Activated CD8-positive, alpha-beta memory T cell treated with anti-CD3 and anti-CD28 coated beads for 36 hours (primary cell): ENCODE measurements around the gene KRTAP4-9. TPM values are rescaled to one million over a fixed set of nuclear protein-coding genes. Genes with fewer than 3 reads are reported as not detected.
"Not testable (repeated sequence)": the region's sequence is repeated elsewhere in the genome, so short reads cannot be mapped to it uniquely, and the experiment has no call there.

Experiments used
- CTCF ChIA-PET: fragments of 350-600 bp; sonication (Branson Sonifier 250); formaldehyde crosslinking; loops from one replicate; lab custom pipeline; 2021; ENCODE audit warnings: antibody characterized with exemption; lab: Charles Lee
- POLR2A ChIA-PET: fragments of 350-600 bp; sonication (Branson Sonifier 250); formaldehyde crosslinking; loops from one replicate; lab custom pipeline; 2021; ENCODE audit warnings: antibody characterized with exemption; lab: Charles Lee
- total RNA-seq, 2 experiments: library from RNA; stranded (reverse); gene quantifications; one replicate each; pipeline ENCODE4 v1.2.3, GENCODE V29; 2021

The KRTAP4-9 gene
- total RNA-seq: not detected

- CTCF ChIA-PET, POLR2A ChIA-PET: not testable (repeated sequence)
Observed at GRCh38 chr17:41105347-41105746, at the start of gene KRTAP4-9. Gene KRTAP4-9, plus strand, starts transcription at chr17:41105389. Its CDS starts 0 bp downstream, at chr17:41105389.

- CTCF ChIA-PET: no interaction called here
- POLR2A ChIA-PET: no interaction called here
Observed at GRCh38 chr17:41057547-41057946, 47.6 kb upstream of the KRTAP4-9 start.

GRCh38 chr17:41058741-41059140 is 46.4 kb upstream of the KRTAP4-9 start:
- ChIA-PET CTCF (no interaction called here), POLR2A (no interaction called here)

GRCh38 chr17:41059276-41060051 is 45.7 kb upstream of the KRTAP4-9 start:
- POLR2A ChIA-PET, CTCF ChIA-PET: not testable (repeated sequence)

- POLR2A ChIA-PET: no interaction called here
- CTCF ChIA-PET: no interaction called here
Observed at GRCh38 chr17:41060052-41060604, 45.1 kb upstream of the KRTAP4-9 start, which contains the start of gene KRTAP2-3. Gene KRTAP2-3, minus strand, starts transcription at chr17:41060114. Its CDS starts 64 bp downstream, at chr17:41060050.

- CTCF ChIA-PET: no interaction called here
Observed at GRCh38 chr17:41061964-41062363, 43.2 kb upstream of the KRTAP4-9 start.

GRCh38 chr17:41063449-41063848 is 41.7 kb upstream of the KRTAP4-9 start:
- ChIA-PET CTCF (no interaction called here), POLR2A (no interaction called here)

More at GRCh38 chr17:41061964-41062363, 43.2 kb upstream of the KRTAP4-9 start:
- POLR2A ChIA-PET: no interaction called here

- POLR2A ChIA-PET: no interaction called here
- CTCF ChIA-PET: no interaction called here
Observed at GRCh38 chr17:41064301-41064700, 40.9 kb upstream of the KRTAP4-9 start.

GRCh38 chr17:41065016-41065689 is 40.0 kb upstream of the KRTAP4-9 start:
- CTCF ChIA-PET, POLR2A ChIA-PET: not testable (repeated sequence)

- CTCF ChIA-PET: no interaction called here
- POLR2A ChIA-PET: no interaction called here
Observed at GRCh38 chr17:41065829-41066624, 39.2 kb upstream of the KRTAP4-9 start, which contains the start of gene KRTAP2-4. Gene KRTAP2-4, minus strand, starts transcription at chr17:41065879. Its CDS starts 34 bp downstream, at chr17:41065845.

- POLR2A ChIA-PET: no interaction called here
Observed at GRCh38 chr17:41067281-41067680, 37.9 kb upstream of the KRTAP4-9 start.

GRCh38 chr17:41069031-41069430 is 36.2 kb upstream of the KRTAP4-9 start:
- CTCF ChIA-PET: no interaction called here
- POLR2A ChIA-PET: no interaction called here

More at GRCh38 chr17:41067281-41067680, 37.9 kb upstream of the KRTAP4-9 start:
- CTCF ChIA-PET: no interaction called here

GRCh38 chr17:41071606-41072360 is 33.4 kb upstream of the KRTAP4-9 start:
- ChIA-PET POLR2A (no interaction called here), CTCF (no interaction called here)

GRCh38 chr17:41073676-41074075 is 31.5 kb upstream of the KRTAP4-9 start:
- ChIA-PET POLR2A (no interaction called here), CTCF (no interaction called here)

GRCh38 chr17:41076788-41077187 is 28.4 kb upstream of the KRTAP4-9 start:
- ChIA-PET CTCF (no interaction called here), POLR2A (no interaction called here)

- CTCF ChIA-PET: no interaction called here
- POLR2A ChIA-PET: no interaction called here
Observed at GRCh38 chr17:41082626-41083025, 22.6 kb upstream of the KRTAP4-9 start.

GRCh38 chr17:41083427-41083826 is 21.8 kb upstream of the KRTAP4-9 start:
- POLR2A ChIA-PET, CTCF ChIA-PET: not testable (repeated sequence)

GRCh38 chr17:41084100-41084856 is 20.9 kb upstream of the KRTAP4-9 start, which contains the start of gene KRTAP4-7:
Gene KRTAP4-7, plus strand, starts transcription at chr17:41084150. Its CDS starts 57 bp downstream, at chr17:41084207.
- POLR2A ChIA-PET, CTCF ChIA-PET: not testable (repeated sequence)
